Measurements from ENCODE around the gene VPREB3. TPM values are rescaled to one million over a fixed set of nuclear protein-coding genes. Genes with fewer than 3 reads are reported as not detected.

Gene VPREB3
- total and polyA plus RNA-seq, 4 donors = 0.39 to 1.4 TPM; not detected in 2

DNA sequence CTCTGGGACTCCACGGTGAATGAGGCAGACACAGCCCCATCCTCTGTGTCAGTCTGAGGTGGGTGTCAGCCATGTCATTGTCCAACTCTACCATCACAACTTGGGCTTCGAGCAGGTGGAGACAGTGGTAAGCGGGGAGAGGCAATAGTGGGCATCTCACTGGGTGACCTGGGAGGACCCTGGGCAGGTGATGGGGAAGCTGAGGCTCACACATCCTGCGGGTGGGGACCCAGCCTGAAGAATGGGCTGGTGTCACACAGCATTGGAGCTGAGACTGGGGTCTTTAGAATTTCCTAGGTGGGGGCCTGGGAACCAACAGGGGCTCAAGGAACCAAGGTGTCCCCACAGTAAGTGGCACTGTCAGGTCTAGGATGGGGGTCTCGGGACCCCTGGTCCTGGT is 25.5 kb upstream of the VPREB3 start:
- Histone ChIP-seq H3K4me1 (ENCODE audit: control insufficient read depth in 5 of 5, insufficient read depth in 5 of 5, low read length in 5 of 5) (peaks cover 0 to 6% (median under 1%) of the 10 kb centered on the region in 5 donors), H3K27ac (ENCODE audit: low read depth in 1 of 2, low read length in 1 of 2) (no peak overlapping the region), H3K4me3 (no peak overlapping the region), H3K36me3 (ENCODE audit: control insufficient read depth in 4 of 4, insufficient read depth in 4 of 4, low read length in 4 of 4) (no peaks in the 10 kb centered on the region), H3K9ac (ENCODE audit: insufficient read depth in 1 of 2, low read length in 2 of 2) (no peak overlapping the region), H3K9me3 (ENCODE audit: control insufficient read depth in 4 of 4, insufficient read depth in 3 of 4, low read length in 3 of 4) (no peaks in the 10 kb centered on the region), H3K27me3 (ENCODE audit: control insufficient read depth in 3 of 3, insufficient read depth in 3 of 3, low read length in 2 of 3) (no peaks in the 10 kb centered on the region)
- TF ChIP-seq, protein P1, sequence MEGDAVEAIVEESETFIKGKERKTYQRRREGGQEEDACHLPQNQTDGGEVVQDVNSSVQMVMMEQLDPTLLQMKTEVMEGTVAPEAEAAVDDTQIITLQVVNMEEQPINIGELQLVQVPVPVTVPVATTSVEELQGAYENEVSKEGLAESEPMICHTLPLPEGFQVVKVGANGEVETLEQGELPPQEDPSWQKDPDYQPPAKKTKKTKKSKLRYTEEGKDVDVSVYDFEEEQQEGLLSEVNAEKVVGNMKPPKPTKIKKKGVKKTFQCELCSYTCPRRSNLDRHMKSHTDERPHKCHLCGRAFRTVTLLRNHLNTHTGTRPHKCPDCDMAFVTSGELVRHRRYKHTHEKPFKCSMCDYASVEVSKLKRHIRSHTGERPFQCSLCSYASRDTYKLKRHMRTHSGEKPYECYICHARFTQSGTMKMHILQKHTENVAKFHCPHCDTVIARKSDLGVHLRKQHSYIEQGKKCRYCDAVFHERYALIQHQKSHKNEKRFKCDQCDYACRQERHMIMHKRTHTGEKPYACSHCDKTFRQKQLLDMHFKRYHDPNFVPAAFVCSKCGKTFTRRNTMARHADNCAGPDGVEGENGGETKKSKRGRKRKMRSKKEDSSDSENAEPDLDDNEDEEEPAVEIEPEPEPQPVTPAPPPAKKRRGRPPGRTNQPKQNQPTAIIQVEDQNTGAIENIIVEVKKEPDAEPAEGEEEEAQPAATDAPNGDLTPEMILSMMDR (IDR thresholded peaks at IDR 0.05; ENCODE audit: control extremely low read depth, extremely low read depth) = no peak
- WGBS, 2 donors = 90 to 95% methylated on average over 5 of the region's 5 CpGs
- no peak for ATAC-seq (ENCODE audit: insufficient read depth, low FRiP score)
- no peak for DNase-seq

DNA sequence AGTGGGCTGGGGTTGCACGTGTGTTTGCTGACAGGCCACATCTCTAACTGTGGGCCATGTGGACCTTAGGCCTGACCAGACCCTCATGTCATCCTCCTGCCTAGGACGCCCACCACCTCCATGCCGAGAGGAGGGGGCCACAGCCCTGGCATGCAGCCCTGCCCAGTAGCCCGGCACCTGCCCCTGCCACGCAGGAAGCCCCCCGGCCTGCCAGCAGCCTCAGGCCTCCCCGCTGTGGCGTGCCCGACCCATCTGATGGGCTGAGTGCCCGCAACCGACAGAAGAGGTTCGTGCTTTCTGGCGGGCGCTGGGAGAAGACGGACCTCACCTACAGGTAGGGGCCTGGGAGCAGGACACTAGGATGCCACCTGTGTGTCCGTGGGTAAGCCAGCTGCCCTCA is 24.9 kb upstream of the VPREB3 start:
- no peak overlapping the region for H3K9ac ChIP-seq (ENCODE audit: insufficient read depth in 1 of 2, low read length in 2 of 2)
- ATAC-seq (ENCODE audit: insufficient read depth, low FRiP score) (no peak), DNase-seq (no peak)
- H3K4me1 ChIP-seq (ENCODE audit: control insufficient read depth in 5 of 5, insufficient read depth in 5 of 5, low read length in 5 of 5) = peaks cover 0 to 13% (median 7%) of the 10 kb centered on the region in 5 donors
- no peak overlapping the region for H3K4me3 ChIP-seq
- TF ChIP-seq, protein P1 (IDR thresholded peaks at IDR 0.05; ENCODE audit: control extremely low read depth, extremely low read depth) = no peak
- no peaks in the 10 kb centered on the region for H3K9me3 ChIP-seq (ENCODE audit: control insufficient read depth in 4 of 4, insufficient read depth in 3 of 4, low read length in 3 of 4)
- H3K27me3 ChIP-seq (ENCODE audit: control insufficient read depth in 3 of 3, insufficient read depth in 3 of 3, low read length in 2 of 3) = no peaks in the 10 kb centered on the region
- WGBS, 2 donors = 95% methylated on average over 16 of the region's 16 CpGs
- no peak overlapping the region for H3K27ac ChIP-seq (ENCODE audit: low read depth in 1 of 2, low read length in 1 of 2)
- no peaks in the 10 kb centered on the region for H3K36me3 ChIP-seq (ENCODE audit: control insufficient read depth in 4 of 4, insufficient read depth in 4 of 4, low read length in 4 of 4)

DNA sequence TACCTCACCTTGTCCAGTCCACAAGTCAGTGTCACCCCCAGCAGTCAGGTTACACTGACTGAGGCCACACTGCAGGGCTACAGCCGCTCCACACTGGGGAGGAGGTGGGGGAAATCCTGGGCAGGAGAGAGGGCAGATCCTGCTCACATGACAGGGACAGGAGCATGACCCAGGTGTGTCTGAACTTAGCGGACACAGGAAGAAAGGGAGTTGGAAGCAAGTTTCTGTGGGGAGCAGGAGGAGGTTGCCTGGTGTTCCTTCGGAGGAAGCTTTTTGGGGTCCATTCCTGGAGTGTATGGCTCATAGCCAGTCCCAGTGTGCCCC is 24.3 kb upstream of the VPREB3 start:
- DNase-seq = no peak
- TF ChIP-seq, protein P1 (IDR thresholded peaks at IDR 0.05; ENCODE audit: control extremely low read depth, extremely low read depth) = no peak

More for the DNA sequence above, 24.3 kb upstream of the VPREB3 start:
- H3K4me3 ChIP-seq = no peak overlapping the region
- no peaks in the 10 kb centered on the region for H3K36me3 ChIP-seq (ENCODE audit: control insufficient read depth in 4 of 4, insufficient read depth in 4 of 4, low read length in 4 of 4)
- H3K9me3 ChIP-seq (ENCODE audit: control insufficient read depth in 4 of 4, insufficient read depth in 3 of 4, low read length in 3 of 4) = no peaks in the 10 kb centered on the region
- no peak for ATAC-seq (ENCODE audit: insufficient read depth, low FRiP score)
- no peak overlapping the region for H3K9ac ChIP-seq (ENCODE audit: insufficient read depth in 1 of 2, low read length in 2 of 2)
- peaks cover 0 to 18% (median 10%) of the 10 kb centered on the region in 5 donors for H3K4me1 ChIP-seq (ENCODE audit: control insufficient read depth in 5 of 5, insufficient read depth in 5 of 5, low read length in 5 of 5)
- 79 to 87% methylated on average over 3 of the region's 3 CpGs for WGBS, 2 donors
- no peak overlapping the region for H3K27ac ChIP-seq (ENCODE audit: low read depth in 1 of 2, low read length in 1 of 2)
- H3K27me3 ChIP-seq (ENCODE audit: control insufficient read depth in 3 of 3, insufficient read depth in 3 of 3, low read length in 2 of 3) = no peaks in the 10 kb centered on the region
